Esophagus squamous epithelium (tissue), 5 donors: ENCODE data around the gene DNMT3B. TPM values are rescaled to one million over a fixed set of nuclear protein-coding genes. Genes with fewer than 3 reads are reported as not detected.

Source experiments
- DNase-seq: peaks from one replicate; lab custom pipeline; 2025; lab: John Stamatoyannopoulos, UW
- H3K27ac ChIP-seq, 4 donors: fragments of 200-600 bp; sonication (generic); one replicate each; pipeline ENCODE4 v1.5.1; 2016 to 2019; ENCODE audit warnings: mild to moderate bottlenecking in 1 of 4
- H3K27me3 ChIP-seq, 4 donors: fragments of 200-600 bp; sonication (generic); 1 replicate in 3 of 4; 2 replicates in 1 of 4; pipeline versions ENCODE4 v1.5.1 to v1.6.0; 2017 to 2021; ENCODE audit warnings: antibody characterized with exemption in 1 of 4
- H3K36me3 ChIP-seq, 3 donors: fragments of 200-600 bp; sonication (generic); one replicate each; pipeline ENCODE4 v1.5.1; 2016 to 2019
- H3K4me1 ChIP-seq, 3 donors: fragments of 200-600 bp; sonication (generic); one replicate each; pipeline ENCODE4 v1.5.1; 2017 to 2019
- H3K4me3 ChIP-seq, 4 donors: fragments of 200-600 bp; sonication (generic); 1 replicate in 3 of 4; 2 replicates in 1 of 4; pipeline ENCODE4 v1.5.1; 2016 to 2019; ENCODE audit warnings: mild to moderate bottlenecking in 2 of 4, moderate library complexity in 1 of 4
- H3K9me3 ChIP-seq, 3 donors: fragments of 200-600 bp; sonication (generic); one replicate each; pipeline ENCODE4 v1.5.1; 2016 to 2019
- CTCF ChIP-seq, 6 experiments: fragments of 450-650 bp in 4 of 6; fragments of 200-600 bp in 2 of 6; sonication (generic) in 2 of 6; IDR thresholded peaks; one replicate each; pipeline ENCODE4 v1.5.1; 2016 to 2019; ENCODE audit warnings: antibody characterized with exemption in 6 of 6, mild to moderate bottlenecking in 4 of 6, moderate library complexity in 4 of 6
- POLR2A ChIP-seq, 4 donors: fragments of 450-650 bp; IDR thresholded peaks; one replicate each; pipeline ENCODE4 v1.6.1; 2017; ENCODE audit warnings: antibody characterized with exemption in 4 of 4, mild to moderate bottlenecking in 4 of 4, moderate library complexity in 3 of 4
- WGBS, 2 donors: methylation state at CpG; one replicate each; pipeline ENCODE4 v1.1.5; 2018; 5-methylcytosine and 5-hydroxymethylcytosine counted together
- intact Hi-C: fragments of 100-400 bp; cut with DNase I; formaldehyde crosslinking; loops from one replicate; pipeline ENCODE4 v1.15.0; 2022
- total RNA-seq, 4 donors: library from RNA; depleted of rRNA; stranded (reverse); fragments of >200 nt; gene quantifications; one replicate each; pipeline ENCODE4 v1.1.0, GENCODE V29; 2016
- donor health status: DM: yes; HTN: yes; CAD: no.

The DNMT3B gene
- total RNA-seq, 4 donors from 2014 or later = 0.44 to 2.2 (median 0.72) TPM

- 88 to 96% methylated on average over 9 to 10 of the region's 18 CpGs for WGBS, 2 donors
- Histone ChIP-seq H3K4me3 (no peak overlapping the region), H3K27ac (no peak overlapping the region), H3K27me3 (no peaks in the 10 kb centered on the region), H3K4me1 (peaks cover 0 to 13% (median 0%) of the 10 kb centered on the region in 3 donors), H3K36me3 (peaks cover 0 to 12% (median 0%) of the 10 kb centered on the region in 3 donors), H3K9me3 (no peaks in the 10 kb centered on the region)
- intact Hi-C loops = no loop called here
- DNase-seq = no peak
- no peak for TF ChIP-seq CTCF (IDR thresholded peaks at IDR 0.05)
- TF ChIP-seq POLR2A (IDR thresholded peaks at IDR 0.05) = no peak
These were observed 18.8 kb downstream of the DNMT3B start for GRCh38 chr20:32780749-32781655.

GRCh38 chr20:32784369-32785080 lies 22.3 kb downstream of the DNMT3B start:
- intact Hi-C loops = no loop called here

GRCh38 chr20:32786059-32786760 lies 24.0 kb downstream of the DNMT3B start:
- intact Hi-C loops = no loop called here
- H3K9me3 ChIP-seq = no peaks in the 10 kb centered on the region
- WGBS, 2 donors = 96 to 97% methylated on average over 7 to 9 of the region's 16 CpGs
- no peak overlapping the region for H3K4me3 ChIP-seq
- TF ChIP-seq CTCF (IDR thresholded peaks at IDR 0.05) = no peak
- H3K4me1 ChIP-seq = no peaks in the 10 kb centered on the region
- no peaks in the 10 kb centered on the region for H3K27me3 ChIP-seq
- peaks cover 0 to 21% (median 0%) of the 10 kb centered on the region in 3 donors for H3K36me3 ChIP-seq
- H3K27ac ChIP-seq = no peak overlapping the region
- no peak for DNase-seq

More at GRCh38 chr20:32784369-32785080, 22.3 kb downstream of the DNMT3B start:
- Histone ChIP-seq H3K27ac (no peak overlapping the region), H3K4me3 (no peak overlapping the region), H3K9me3 (no peaks in the 10 kb centered on the region), H3K27me3 (no peaks in the 10 kb centered on the region), H3K36me3 (peaks cover 0 to 21% (median 0%) of the 10 kb centered on the region in 3 donors), H3K4me1 (no peaks in the 10 kb centered on the region)
- no peak for TF ChIP-seq POLR2A (IDR thresholded peaks at IDR 0.05)
- TF ChIP-seq CTCF (IDR thresholded peaks at IDR 0.05) = no peak
- WGBS, 2 donors = 85 to 88% methylated on average over 9 to 11 of the region's 13 CpGs
- DNase-seq = no peak

- no peak for DNase-seq
- intact Hi-C loops = no loop called here
- no peak for TF ChIP-seq POLR2A (IDR thresholded peaks at IDR 0.05)
- no peak for TF ChIP-seq CTCF (IDR thresholded peaks at IDR 0.05)
- no peaks in the 10 kb centered on the region for H3K27me3 ChIP-seq
- H3K36me3 ChIP-seq = peaks cover 0 to 21% (median 0%) of the 10 kb centered on the region in 3 donors
- H3K27ac ChIP-seq = no peak overlapping the region
- no peaks in the 10 kb centered on the region for H3K4me1 ChIP-seq
- 81 to 95% methylated on average over 5 to 6 of the region's 16 CpGs for WGBS, 2 donors
- H3K9me3 ChIP-seq = no peaks in the 10 kb centered on the region
- no peak overlapping the region for H3K4me3 ChIP-seq
These were observed 25.0 kb downstream of the DNMT3B start for GRCh38 chr20:32787168-32787567.
